Ovary (tissue), 1 donor: ENCODE measurements around the gene COL13A1.

Source experiments
- EP300 ChIP-seq: sonication (generic); formaldehyde crosslinking; IDR thresholded peaks from one replicate; pipeline ENCODE4 v1.6.1; 2017; ENCODE audit warnings: antibody characterized with exemption
- POLR2A ChIP-seq: fragments of 450-650 bp; IDR thresholded peaks from one replicate; pipeline ENCODE4 v1.6.1; 2017; ENCODE audit warnings: antibody characterized with exemption, mild to moderate bottlenecking, moderate library complexity

GRCh38 chr10:69810675-69811397 lies 9.1 kb downstream of the COL13A1 start:
- TF ChIP-seq POLR2A (no peak), EP300 (no peak)
